Suprapubic skin (tissue), 4 donors: ENCODE results near the gene CLC. TPM values are rescaled to one million over a fixed set of nuclear protein-coding genes. Genes with fewer than 3 reads are reported as not detected.

ENCODE experiments used
- DNase-seq, 2 donors: peaks; one replicate each; pipeline ENCODE4 v3.0.0-alpha.2; 2019; ENCODE audit warnings: low spot score in 2 of 2
- H3K27ac ChIP-seq: fragments of 200-600 bp; sonication (generic); one replicate; pipeline ENCODE4 v1.5.1; 2019
- H3K27me3 ChIP-seq: fragments of 200-600 bp; sonication (generic); one replicate; pipeline ENCODE4 v1.5.1; 2019
- H3K36me3 ChIP-seq: fragments of 200-600 bp; sonication (generic); one replicate; pipeline ENCODE4 v1.5.1; 2019
- H3K4me1 ChIP-seq: fragments of 200-600 bp; sonication (generic); one replicate; pipeline ENCODE4 v1.5.1; 2019
- H3K4me3 ChIP-seq: fragments of 200-600 bp; sonication (generic); one replicate; pipeline ENCODE4 v1.5.1; 2019; ENCODE audit warnings: mild to moderate bottlenecking
- H3K9me3 ChIP-seq: fragments of 200-600 bp; sonication (generic); one replicate; pipeline ENCODE4 v1.5.1; 2019
- EP300 ChIP-seq: sonication (generic); formaldehyde crosslinking; IDR thresholded peaks from one replicate; pipeline ENCODE4 v1.6.1; 2017; ENCODE audit warnings: antibody characterized with exemption
- POLR2A ChIP-seq, 2 donors: fragments of 450-650 bp; IDR thresholded peaks; one replicate each; pipeline ENCODE4 v1.6.1; 2017; ENCODE audit warnings: antibody characterized with exemption in 2 of 2, mild to moderate bottlenecking in 2 of 2, moderate library complexity in 2 of 2
- POLR2AphosphoS5 ChIP-seq, 3 donors: sonication (generic); formaldehyde crosslinking; IDR thresholded peaks; one replicate each; pipeline ENCODE4 v1.6.1; 2017; ENCODE audit warnings: antibody characterized with exemption in 3 of 3
- WGBS: methylation state at CpG from one replicate; pipeline ENCODE4 v1.1.5; 2018; 5-methylcytosine and 5-hydroxymethylcytosine counted together
- total RNA-seq, 4 donors: library from RNA; depleted of rRNA; stranded (reverse); fragments of >200 nt; gene quantifications; one replicate each; pipeline ENCODE4 v1.1.0, GENCODE V29; 2016
- TF ChIP-seq, protein P1 (sequence below), 2 donors: fragments of 200-600 bp in 1 of 2; fragments of 450-650 bp in 1 of 2; sonication (generic) in 1 of 2; IDR thresholded peaks; one replicate each; pipeline ENCODE4 v1.5.1; 2016 to 2019; ENCODE audit warnings: antibody characterized with exemption in 2 of 2, mild to moderate bottlenecking in 1 of 2, moderate library complexity in 1 of 2

The CLC gene
- not detected for total RNA-seq

- Histone ChIP-seq H3K4me1 (no peaks in the 10 kb centered on the region), H3K9me3 (no peaks in the 10 kb centered on the region), H3K4me3 (no peak within 1 kb of the TSS), H3K27ac (no peak within 1 kb of the TSS), H3K27me3 (peaks cover 12% of the 10 kb centered on the region), H3K36me3 (no peaks in the 10 kb centered on the region)
- TF ChIP-seq EP300 (no peak), POLR2A (IDR thresholded peaks at IDR 0.05) (no peak), POLR2AphosphoS5 (IDR thresholded peaks at IDR 0.05) (no peak)
- TF ChIP-seq, protein P1, sequence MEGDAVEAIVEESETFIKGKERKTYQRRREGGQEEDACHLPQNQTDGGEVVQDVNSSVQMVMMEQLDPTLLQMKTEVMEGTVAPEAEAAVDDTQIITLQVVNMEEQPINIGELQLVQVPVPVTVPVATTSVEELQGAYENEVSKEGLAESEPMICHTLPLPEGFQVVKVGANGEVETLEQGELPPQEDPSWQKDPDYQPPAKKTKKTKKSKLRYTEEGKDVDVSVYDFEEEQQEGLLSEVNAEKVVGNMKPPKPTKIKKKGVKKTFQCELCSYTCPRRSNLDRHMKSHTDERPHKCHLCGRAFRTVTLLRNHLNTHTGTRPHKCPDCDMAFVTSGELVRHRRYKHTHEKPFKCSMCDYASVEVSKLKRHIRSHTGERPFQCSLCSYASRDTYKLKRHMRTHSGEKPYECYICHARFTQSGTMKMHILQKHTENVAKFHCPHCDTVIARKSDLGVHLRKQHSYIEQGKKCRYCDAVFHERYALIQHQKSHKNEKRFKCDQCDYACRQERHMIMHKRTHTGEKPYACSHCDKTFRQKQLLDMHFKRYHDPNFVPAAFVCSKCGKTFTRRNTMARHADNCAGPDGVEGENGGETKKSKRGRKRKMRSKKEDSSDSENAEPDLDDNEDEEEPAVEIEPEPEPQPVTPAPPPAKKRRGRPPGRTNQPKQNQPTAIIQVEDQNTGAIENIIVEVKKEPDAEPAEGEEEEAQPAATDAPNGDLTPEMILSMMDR (IDR thresholded peaks at IDR 0.05), result no peak
- DNase-seq, result no peak
- WGBS, result 36% methylated on average over 3 of the region's 3 CpGs
Measured at GRCh38 chr19:39737891-39738290, at the start of gene CLC. Gene CLC, minus strand, starts transcription at chr19:39738029. Its CDS starts 77 bp downstream, at chr19:39737952.

DNA sequence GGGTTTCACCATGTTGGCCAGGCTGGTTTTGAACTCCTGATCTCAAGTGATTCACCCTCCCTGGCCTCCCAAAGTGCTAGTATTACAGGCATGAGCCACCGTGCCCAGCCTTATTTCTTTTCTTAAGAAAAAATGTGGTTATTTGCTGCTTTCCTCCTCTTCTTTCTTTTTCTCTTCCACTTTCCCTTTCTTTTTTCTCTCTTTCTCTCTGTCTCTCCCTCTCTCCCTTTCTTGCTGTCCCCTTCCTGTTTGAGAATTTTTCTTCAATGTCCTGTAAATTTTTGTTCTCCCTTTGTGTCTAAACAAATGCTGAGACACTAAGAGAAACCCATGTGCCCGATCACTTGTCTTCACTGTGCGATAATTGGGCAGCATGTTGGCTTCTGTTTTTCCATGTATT lies 43.1 kb upstream of the CLC start:
- DNase-seq, result no peak
- no peak for TF ChIP-seq POLR2AphosphoS5 (IDR thresholded peaks at IDR 0.05)
- TF ChIP-seq, protein P1 (IDR thresholded peaks at IDR 0.05), result no peak
- TF ChIP-seq POLR2A (IDR thresholded peaks at IDR 0.05), result no peak
- no peak for TF ChIP-seq EP300
- 91% methylated on average over 3 of the region's 3 CpGs for WGBS

DNA sequence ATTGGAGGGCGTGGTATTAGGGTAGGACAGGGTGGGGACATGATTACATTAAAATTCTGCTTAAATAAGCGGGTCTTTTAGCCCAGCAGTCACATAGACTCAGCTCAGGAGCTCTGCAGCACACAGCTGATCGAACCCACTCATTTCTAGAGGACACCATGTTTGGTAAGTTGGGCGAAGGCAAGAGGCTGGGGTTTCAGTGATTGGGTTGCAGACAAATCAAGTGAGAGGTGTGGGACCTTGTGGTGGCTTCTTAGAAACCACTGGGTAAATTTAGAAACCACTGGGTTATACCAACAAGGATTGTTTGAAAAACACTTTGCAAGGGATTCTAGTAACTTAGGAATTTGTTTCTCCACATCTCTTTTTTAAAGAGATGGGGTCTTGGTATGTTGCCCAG lies 40.9 kb upstream of the CLC start, which contains the start of gene LEUTX:
Gene LEUTX (plus strand): TSS at position 92 of the 400 bp plus-strand sequence. CDS start 67 bp downstream, at position 159.
- Histone ChIP-seq H3K9me3 (no peaks in the 10 kb centered on the region), H3K27ac (no peak within 1 kb of the TSS), H3K27me3 (peaks cover 12% of the 10 kb centered on the region), H3K36me3 (no peaks in the 10 kb centered on the region), H3K4me1 (no peaks in the 10 kb centered on the region), H3K4me3 (no peak within 1 kb of the TSS)
- 71% methylated on average over 4 of the region's 4 CpGs for WGBS
- TF ChIP-seq EP300 (no peak), POLR2AphosphoS5 (IDR thresholded peaks at IDR 0.05) (no peak), POLR2A (IDR thresholded peaks at IDR 0.05) (no peak)
- TF ChIP-seq, protein P1 (IDR thresholded peaks at IDR 0.05), result no peak
- no peak for DNase-seq

More for the DNA sequence above, 43.1 kb upstream of the CLC start:
- Histone ChIP-seq H3K27me3 (peaks cover 30% of the 10 kb centered on the region), H3K4me3 (no peak overlapping the region), H3K27ac (no peak overlapping the region), H3K36me3 (no peaks in the 10 kb centered on the region), H3K9me3 (no peaks in the 10 kb centered on the region), H3K4me1 (no peaks in the 10 kb centered on the region)

GRCh38 chr19:39768786-39769185 lies 31.0 kb upstream of the CLC start:
- 48% methylated on average over 4 of the region's 4 CpGs for WGBS

GRCh38 chr19:39768334-39768733 lies 30.5 kb upstream of the CLC start:
- TF ChIP-seq POLR2A (IDR thresholded peaks at IDR 0.05) (no peak), EP300 (no peak), POLR2AphosphoS5 (IDR thresholded peaks at IDR 0.05) (no peak)
- TF ChIP-seq, protein P1 (IDR thresholded peaks at IDR 0.05), result no peak
- Histone ChIP-seq H3K4me1 (no peaks in the 10 kb centered on the region), H3K27me3 (no peaks in the 10 kb centered on the region), H3K27ac (no peak overlapping the region), H3K36me3 (no peaks in the 10 kb centered on the region), H3K4me3 (no peak overlapping the region), H3K9me3 (no peaks in the 10 kb centered on the region)
- 71% methylated on average over 8 of the region's 8 CpGs for WGBS
- no peak for DNase-seq

More at GRCh38 chr19:39768786-39769185, 31.0 kb upstream of the CLC start:
- Histone ChIP-seq H3K4me1 (no peaks in the 10 kb centered on the region), H3K27ac (no peak overlapping the region), H3K4me3 (no peak overlapping the region), H3K36me3 (no peaks in the 10 kb centered on the region), H3K9me3 (no peaks in the 10 kb centered on the region), H3K27me3 (no peaks in the 10 kb centered on the region)
- no peak for DNase-seq
- no peak for TF ChIP-seq EP300
- TF ChIP-seq, protein P1 (IDR thresholded peaks at IDR 0.05), result no peak
- no peak for TF ChIP-seq POLR2A (IDR thresholded peaks at IDR 0.05)
- TF ChIP-seq POLR2AphosphoS5 (IDR thresholded peaks at IDR 0.05), result no peak
